HG02852 (cell line): ENCODE data around the gene TTC23.

Source experiments
- ATAC-seq: cut with Tn5 transposase; IDR thresholded peaks from one replicate; pipeline ENCODE4 v1.9.1; 2021; ENCODE audit warnings: mild to moderate bottlenecking, moderate library complexity; ENCODE audit not compliant: unreplicated experiment

TTC23 gene

GRCh38 chr15:99090011-99090699, 159.2 kb downstream of the TTC23 start:
- peak; percentile 100 for ATAC-seq

- no peak for ATAC-seq
Measured at GRCh38 chr15:99087405-99087943, 161.9 kb downstream of the TTC23 start.

- no peak for ATAC-seq
Measured at GRCh38 chr15:99086327-99086667, 163.1 kb downstream of the TTC23 start.
